ENCODE data around the gene IQUB.
"Not testable (repeated sequence)": the region's sequence is repeated elsewhere in the genome, so short reads cannot be mapped to it uniquely, and the experiment has no call there.

The IQUB gene

DNA sequence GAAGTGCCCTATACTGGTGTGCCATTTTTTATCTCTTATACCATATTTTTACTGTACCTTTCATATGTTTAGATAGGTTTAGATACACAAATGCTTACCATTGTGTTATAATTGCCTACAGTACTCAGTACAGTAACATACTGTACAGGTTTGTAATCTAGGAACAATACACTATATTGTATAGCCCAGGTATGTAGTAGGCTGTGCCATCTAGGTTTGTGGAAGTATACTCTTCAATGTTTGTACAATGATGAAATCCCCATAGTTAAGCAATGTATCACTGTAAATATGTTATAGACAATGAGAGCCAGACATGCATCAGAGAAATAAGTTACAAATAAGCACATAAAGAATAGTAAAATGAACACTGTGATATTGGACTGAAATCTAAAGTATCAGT, 109.1 kb downstream of the IQUB start:
- in situ Hi-C loops (cut with HindIII; ENCODE audit: low sequenced_read_pairs): no loop called here

DNA sequence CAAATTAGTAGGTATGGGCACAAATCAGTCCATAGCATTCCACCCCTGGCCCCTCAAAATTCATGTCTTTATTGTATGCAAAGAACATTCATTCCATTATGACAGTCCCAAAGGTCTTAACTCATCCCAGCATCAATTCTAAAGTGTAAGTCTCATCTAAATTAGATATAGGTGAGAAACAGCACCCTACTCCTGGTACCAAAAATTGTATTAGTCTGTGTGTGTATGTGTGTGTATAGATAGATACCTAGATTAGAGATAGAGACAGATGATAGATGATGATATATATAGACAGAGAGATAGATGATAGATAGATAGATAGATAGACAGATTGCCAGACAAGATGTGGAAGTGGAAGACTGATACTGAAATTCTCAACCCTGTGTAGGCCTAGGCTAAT, 109.9 kb downstream of the IQUB start:
- in situ Hi-C loops (cut with HindIII; ENCODE audit: low sequenced_read_pairs): no loop called here

DNA sequence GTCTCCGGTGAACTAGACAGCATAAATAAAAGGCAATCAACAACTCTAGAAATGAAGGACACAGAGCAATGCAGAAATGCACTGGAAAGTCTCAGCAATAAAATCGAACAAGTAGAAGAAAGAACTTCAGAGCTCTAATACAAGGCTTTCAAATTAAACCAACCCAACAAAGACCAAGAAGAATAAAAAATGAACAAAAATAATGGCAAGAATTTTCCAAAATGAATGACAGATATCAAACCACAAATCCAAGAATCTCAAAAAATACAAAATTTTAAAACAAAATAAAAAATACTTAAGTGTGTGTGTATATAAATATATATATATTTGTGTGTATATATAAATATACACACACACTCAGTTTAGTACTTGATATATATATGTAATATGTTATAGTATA, 110.8 kb downstream of the IQUB start:
- in situ Hi-C loops (cut with HindIII; ENCODE audit: low sequenced_read_pairs): no loop called here

DNA sequence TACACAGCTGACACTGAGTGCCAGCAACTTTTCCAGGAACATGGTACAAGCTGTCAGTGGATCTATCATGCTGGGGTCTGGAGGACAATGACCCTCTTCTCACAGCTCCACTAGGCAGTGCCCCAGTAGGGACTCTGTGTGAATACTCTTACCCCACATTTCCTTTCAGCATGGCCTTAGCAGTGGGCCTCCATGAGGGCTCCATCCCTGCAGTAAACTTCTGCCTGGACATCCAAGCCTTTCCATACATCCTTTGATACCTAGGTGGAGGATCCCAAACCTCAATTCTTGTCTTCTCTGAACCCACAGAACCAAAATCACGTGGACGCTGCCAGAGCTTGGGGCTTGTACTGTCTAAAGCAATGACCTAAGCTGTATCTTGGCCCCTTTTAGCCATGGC, 116.8 kb downstream of the IQUB start:
- in situ Hi-C loops (cut with HindIII; ENCODE audit: low sequenced_read_pairs): no loop called here

DNA sequence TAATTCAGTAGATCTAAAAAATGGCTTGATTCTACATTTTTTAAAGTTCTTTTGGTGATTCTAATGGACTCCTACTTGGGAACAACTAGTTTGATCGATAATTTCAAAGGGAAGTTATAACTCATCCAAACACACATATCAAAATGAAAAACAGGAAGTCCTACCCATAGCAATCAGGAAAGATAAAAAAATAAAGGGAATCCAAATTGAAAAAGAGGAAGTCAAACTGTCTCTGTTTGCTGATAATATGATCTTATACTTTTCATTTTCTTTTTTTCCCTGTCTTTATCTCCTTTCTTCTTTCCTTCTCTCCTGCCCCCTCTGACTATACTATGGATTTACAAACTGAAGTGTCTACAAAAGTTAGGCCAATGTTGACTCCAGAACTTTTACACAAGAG, 118.8 kb downstream of the IQUB start:
- in situ Hi-C loops (cut with HindIII; ENCODE audit: low sequenced_read_pairs): no loop called here

DNA sequence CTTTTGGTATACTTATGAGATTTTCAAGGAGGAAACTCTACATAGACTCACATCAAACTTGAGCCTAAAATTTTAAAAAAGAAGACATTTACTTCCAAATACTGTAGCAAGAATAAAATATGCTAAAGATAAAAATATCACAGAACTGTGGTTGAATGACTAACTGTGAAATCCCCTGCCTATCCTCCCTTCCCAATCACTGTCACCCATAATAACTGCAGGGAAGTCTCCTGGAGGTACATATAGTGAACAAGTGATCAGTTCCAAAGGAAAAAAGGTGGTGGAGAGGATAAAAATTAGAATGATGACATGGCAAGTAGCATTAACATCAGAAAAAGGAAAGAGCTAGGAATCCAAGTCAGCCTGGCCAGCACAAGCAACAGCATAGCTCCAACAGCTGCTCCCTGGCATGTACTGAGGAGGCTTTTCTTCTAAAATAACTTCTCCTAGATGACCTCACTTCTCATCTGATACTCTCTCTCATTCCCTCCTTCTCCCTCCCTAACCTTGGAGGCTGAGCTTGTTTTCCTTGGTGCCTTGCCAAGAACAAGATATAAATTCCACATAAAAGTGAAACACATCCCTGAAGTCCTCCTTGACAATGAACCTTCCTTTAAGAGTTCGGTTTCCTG, 124.0 kb downstream of the IQUB start:
- in situ Hi-C loops (cut with HindIII; ENCODE audit: low sequenced_read_pairs): no loop called here

DNA sequence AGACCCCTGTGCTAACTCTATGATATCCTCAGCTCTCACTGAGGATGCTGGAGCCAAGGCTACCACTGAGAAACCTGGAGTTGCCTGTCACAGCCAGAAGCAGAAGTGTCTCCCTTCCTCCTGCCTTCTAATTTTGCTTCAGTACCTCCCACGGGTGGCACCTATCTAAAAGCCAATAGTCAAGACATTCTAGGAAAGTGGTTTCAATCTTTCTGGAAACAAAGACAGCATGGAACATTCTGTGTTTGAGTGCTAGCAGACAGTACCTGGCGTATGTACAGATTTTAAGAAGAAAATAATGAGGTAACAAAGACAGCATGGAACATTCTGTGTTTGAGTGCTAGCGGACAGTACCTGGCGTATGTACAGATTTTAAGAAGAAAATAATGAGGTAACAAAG, 126.4 kb downstream of the IQUB start:
- in situ Hi-C loops (cut with HindIII; ENCODE audit: low sequenced_read_pairs): not testable (repeated sequence)

Measured in DLD1 (cell line).